ENCODE measurements around the gene BSND. TPM values are rescaled to one million over a fixed set of nuclear protein-coding genes. Genes with fewer than 3 reads are reported as not detected.

BSND gene
- total RNA-seq, 1 experiment from 2014 or later = not detected

DNA sequence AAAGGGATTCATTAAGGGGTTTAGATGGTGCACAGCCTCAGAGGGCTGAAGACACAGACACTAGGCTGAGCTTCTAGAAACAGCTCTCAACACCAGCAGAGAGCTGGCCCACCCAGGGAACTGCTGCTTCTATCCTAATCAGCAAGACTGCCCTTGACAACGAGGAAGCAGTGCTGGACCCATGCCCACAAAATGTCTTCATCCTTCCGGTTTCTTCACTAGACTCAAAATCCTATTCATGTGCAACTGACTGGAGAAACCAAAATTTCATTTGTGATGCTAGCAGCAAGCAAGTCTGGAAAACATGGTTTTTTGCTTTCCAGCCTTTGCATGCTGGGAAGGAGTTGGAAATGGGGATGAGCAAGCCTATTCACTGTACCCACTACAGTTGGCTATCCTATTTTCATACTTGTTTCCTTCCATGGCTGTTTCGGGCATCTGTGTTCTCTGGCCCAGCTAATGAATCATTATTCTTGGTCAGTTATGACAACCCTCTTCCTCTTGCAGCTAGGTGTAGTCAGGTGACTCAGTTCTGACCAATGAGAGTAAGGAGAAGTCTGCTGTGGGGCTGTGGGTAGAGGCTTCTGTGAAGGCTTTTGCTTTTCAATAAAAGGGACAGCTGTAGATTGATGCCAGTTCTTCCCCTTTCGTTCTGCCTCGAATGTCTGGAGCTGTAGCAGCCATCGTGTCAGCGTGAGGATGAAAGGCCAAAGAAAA, 33.0 kb upstream of the BSND start:
- H3K4me1 Mint-ChIP-seq (ENCODE audit: low read depth, unreplicated experiment) = no peaks in the 10 kb centered on the region
- no TSS peak for BruUV-seq (replicated peaks)

DNA sequence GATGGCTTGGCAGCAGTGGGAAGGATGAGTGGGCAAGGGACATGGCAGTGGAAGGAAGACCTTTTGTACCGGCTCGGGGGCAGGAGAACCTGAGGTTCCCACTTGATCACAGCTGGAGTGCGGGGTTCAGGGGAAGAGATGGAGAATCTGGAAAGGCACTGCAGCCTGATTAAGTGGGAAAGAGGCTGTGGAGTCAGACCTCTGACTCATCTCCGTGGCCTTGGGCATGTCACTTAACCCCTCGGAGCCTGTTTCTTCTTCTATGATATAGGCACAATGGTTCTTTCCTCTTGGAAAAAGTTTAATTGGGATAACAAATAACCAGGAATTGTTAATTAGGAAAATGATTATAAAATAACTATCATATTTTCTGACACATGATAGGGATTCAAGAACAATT, 31.4 kb upstream of the BSND start:
- Mint-ChIP-seq H3K9me3 (ENCODE audit: unreplicated experiment) (no peaks in the 10 kb centered on the region), H3K4me3 (ENCODE audit: unreplicated experiment) (no peak overlapping the region), H3K36me3 (ENCODE audit: insufficient read depth, unreplicated experiment) (no peaks in the 10 kb centered on the region), H3K4me1 (ENCODE audit: low read depth, unreplicated experiment) (no peaks in the 10 kb centered on the region), H3K27ac (ENCODE audit: unreplicated experiment) (no peak overlapping the region), H3K27me3 (ENCODE audit: insufficient read depth, unreplicated experiment) (no peaks in the 10 kb centered on the region)
- Histone ChIP-seq H3K4me3 (ENCODE audit: low read depth, low read length) (no peak overlapping the region), H3K4me1 (no peaks in the 10 kb centered on the region), H3K27me3 (replicated peaks; ENCODE audit: control insufficient read depth, insufficient read depth, low read length) (no peaks in the 10 kb centered on the region), H3K36me3 (ENCODE audit: control insufficient read depth, insufficient read depth, low read length) (no peaks in the 10 kb centered on the region), H3K9me3 (no peaks in the 10 kb centered on the region)
- DNase-seq = no peak
- ChIA-PET POLR2A (no interaction called here), CTCF (no interaction called here)
- TF ChIP-seq, protein P1, sequence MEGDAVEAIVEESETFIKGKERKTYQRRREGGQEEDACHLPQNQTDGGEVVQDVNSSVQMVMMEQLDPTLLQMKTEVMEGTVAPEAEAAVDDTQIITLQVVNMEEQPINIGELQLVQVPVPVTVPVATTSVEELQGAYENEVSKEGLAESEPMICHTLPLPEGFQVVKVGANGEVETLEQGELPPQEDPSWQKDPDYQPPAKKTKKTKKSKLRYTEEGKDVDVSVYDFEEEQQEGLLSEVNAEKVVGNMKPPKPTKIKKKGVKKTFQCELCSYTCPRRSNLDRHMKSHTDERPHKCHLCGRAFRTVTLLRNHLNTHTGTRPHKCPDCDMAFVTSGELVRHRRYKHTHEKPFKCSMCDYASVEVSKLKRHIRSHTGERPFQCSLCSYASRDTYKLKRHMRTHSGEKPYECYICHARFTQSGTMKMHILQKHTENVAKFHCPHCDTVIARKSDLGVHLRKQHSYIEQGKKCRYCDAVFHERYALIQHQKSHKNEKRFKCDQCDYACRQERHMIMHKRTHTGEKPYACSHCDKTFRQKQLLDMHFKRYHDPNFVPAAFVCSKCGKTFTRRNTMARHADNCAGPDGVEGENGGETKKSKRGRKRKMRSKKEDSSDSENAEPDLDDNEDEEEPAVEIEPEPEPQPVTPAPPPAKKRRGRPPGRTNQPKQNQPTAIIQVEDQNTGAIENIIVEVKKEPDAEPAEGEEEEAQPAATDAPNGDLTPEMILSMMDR (IDR thresholded peaks at IDR 0.05; ENCODE audit: insufficient read depth in 1 of 2, low read depth in 1 of 2, low read length in 1 of 2, severe bottlenecking in 1 of 2, unreplicated experiment in 1 of 2) = no peak
- no TSS peak for BruUV-seq (replicated peaks)
- intact Hi-C loops (cut with micrococcal nuclease; ENCODE audit: unreplicated experiment) = no loop called here

More for the DNA sequence above, 33.0 kb upstream of the BSND start:
- no peak overlapping the region for H3K4me3 Mint-ChIP-seq (ENCODE audit: unreplicated experiment)
- no peaks in the 10 kb centered on the region for H3K27me3 Mint-ChIP-seq (ENCODE audit: insufficient read depth, unreplicated experiment)
- H3K4me1 ChIP-seq = no peaks in the 10 kb centered on the region
- intact Hi-C loops (cut with micrococcal nuclease; ENCODE audit: unreplicated experiment) = no loop called here
- no peaks in the 10 kb centered on the region for H3K36me3 ChIP-seq (ENCODE audit: control insufficient read depth, insufficient read depth, low read length)
- H3K4me3 ChIP-seq (ENCODE audit: low read depth, low read length) = no peak overlapping the region
- POLR2A ChIA-PET = no interaction called here
- H3K9me3 Mint-ChIP-seq (ENCODE audit: unreplicated experiment) = no peaks in the 10 kb centered on the region
- CTCF ChIA-PET = interaction anchor here (1.2 kb wide), 1 partner anchor 56 kb away, joined by 4 read pairs; no protein-coding TSS in a partner anchor
- H3K36me3 Mint-ChIP-seq (ENCODE audit: insufficient read depth, unreplicated experiment) = no peaks in the 10 kb centered on the region
- no peaks in the 10 kb centered on the region for H3K9me3 ChIP-seq
- no peak for DNase-seq
- TF ChIP-seq, protein P1 (IDR thresholded peaks at IDR 0.05; ENCODE audit: insufficient read depth in 1 of 2, low read depth in 1 of 2, low read length in 1 of 2, severe bottlenecking in 1 of 2, unreplicated experiment in 1 of 2) = no peak
- no peak overlapping the region for H3K27ac Mint-ChIP-seq (ENCODE audit: unreplicated experiment)
- H3K27me3 ChIP-seq (replicated peaks; ENCODE audit: control insufficient read depth, insufficient read depth, low read length) = no peaks in the 10 kb centered on the region

DNA sequence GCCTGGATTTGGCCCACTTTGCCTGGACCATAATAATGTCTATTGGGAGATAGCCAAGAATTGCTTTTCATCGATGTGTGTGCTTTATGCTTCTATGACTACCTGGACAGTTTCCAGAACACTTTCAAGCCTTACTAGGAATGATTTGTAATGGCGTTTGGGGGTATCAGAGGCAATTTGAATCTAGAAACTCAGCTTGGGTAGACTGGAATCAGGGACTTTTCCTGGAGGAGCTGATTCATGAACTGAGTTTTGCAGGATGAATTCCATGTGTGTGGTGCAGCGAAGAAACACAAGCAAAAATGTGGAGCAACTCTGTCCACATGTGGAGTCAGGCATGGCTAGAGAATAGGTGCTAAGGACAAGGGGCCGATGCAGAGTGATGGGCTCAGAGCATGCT, 30.2 kb upstream of the BSND start:
- no TSS peak for BruUV-seq (replicated peaks)
- Histone ChIP-seq H3K4me3 (ENCODE audit: low read depth, low read length) (no peak overlapping the region), H3K27me3 (replicated peaks; ENCODE audit: control insufficient read depth, insufficient read depth, low read length) (no peaks in the 10 kb centered on the region), H3K36me3 (ENCODE audit: control insufficient read depth, insufficient read depth, low read length) (no peaks in the 10 kb centered on the region), H3K4me1 (no peaks in the 10 kb centered on the region), H3K9me3 (no peaks in the 10 kb centered on the region)
- DNase-seq = no peak
- ChIA-PET CTCF (no interaction called here), POLR2A (no interaction called here)
- Mint-ChIP-seq H3K9me3 (ENCODE audit: unreplicated experiment) (no peaks in the 10 kb centered on the region), H3K4me1 (ENCODE audit: low read depth, unreplicated experiment) (no peaks in the 10 kb centered on the region), H3K27ac (ENCODE audit: unreplicated experiment) (no peak overlapping the region), H3K36me3 (ENCODE audit: insufficient read depth, unreplicated experiment) (no peaks in the 10 kb centered on the region), H3K4me3 (ENCODE audit: unreplicated experiment) (no peak overlapping the region), H3K27me3 (ENCODE audit: insufficient read depth, unreplicated experiment) (no peaks in the 10 kb centered on the region)
- TF ChIP-seq, protein P1 (IDR thresholded peaks at IDR 0.05; ENCODE audit: insufficient read depth in 1 of 2, low read depth in 1 of 2, low read length in 1 of 2, severe bottlenecking in 1 of 2, unreplicated experiment in 1 of 2) = no peak
- intact Hi-C loops (cut with micrococcal nuclease; ENCODE audit: unreplicated experiment) = no loop called here

Data from Caco-2 (cell line).